22Rv1 (cell line): ENCODE measurements around the gene HHLA2.

Experiments used
- CTCF ChIP-seq: fragments of 450-650 bp; IDR thresholded peaks from 2 replicates; pipeline ENCODE4 v1.5.1; 2017; ENCODE audit warnings: mild to moderate bottlenecking
- ZFX ChIP-seq: fragments of 450-650 bp; IDR thresholded peaks from 2 replicates; pipeline ENCODE4 v1.6.1; 2017; ENCODE audit warnings: antibody characterized with exemption, borderline replicate concordance

GRCh38 chr3:108292905-108293328, 3.4 kb upstream of the HHLA2 start:
- no peak for TF ChIP-seq CTCF
- TF ChIP-seq ZFX = no peak
